GM12891 (cell line): ENCODE results near the gene TIRAP.

Experiments
- DNase-seq: peaks from one replicate; pipeline ENCODE4 v3.0.0; 2011; ENCODE audit warnings: low spot score; ENCODE audit not compliant: insufficient read length
- FAIRE-seq: peaks from 2 replicates; lab custom pipeline; 2011; peaks lifted over from hg19 to GRCh38; lab: Jason Lieb, UNC
- PAX5 ChIP-seq: IDR thresholded peaks from 2 replicates; pipeline ENCODE4 v1.6.1; 2011; ENCODE audit warnings: low read length, moderate library complexity, mild to moderate bottlenecking; ENCODE audit not compliant: insufficient read depth, severe bottlenecking
- POLR2A ChIP-seq: IDR thresholded peaks from 2 replicates; pipeline ENCODE4 v1.6.1; 2011; ENCODE audit warnings: low read depth, low read length, control low read depth
- POLR2AphosphoS5 ChIP-seq: IDR thresholded peaks from 2 replicates; pipeline ENCODE4 v1.6.1; 2011; ENCODE audit warnings: low read depth, low read length, control low read depth
- POU2F2 ChIP-seq: IDR thresholded peaks from 2 replicates; pipeline ENCODE4 v1.6.1; 2011; ENCODE audit warnings: low read depth, mild to moderate bottlenecking, control low read depth, low read length, moderate library complexity
- SPI1 ChIP-seq: IDR thresholded peaks from 2 replicates; pipeline ENCODE4 v1.6.1; 2011; ENCODE audit warnings: low read depth, low read length, control low read depth
- TAF1 ChIP-seq: IDR thresholded peaks from 2 replicates; pipeline ENCODE4 v1.6.1; 2011; ENCODE audit warnings: low read depth, low read length, control low read depth

TIRAP gene

DNA sequence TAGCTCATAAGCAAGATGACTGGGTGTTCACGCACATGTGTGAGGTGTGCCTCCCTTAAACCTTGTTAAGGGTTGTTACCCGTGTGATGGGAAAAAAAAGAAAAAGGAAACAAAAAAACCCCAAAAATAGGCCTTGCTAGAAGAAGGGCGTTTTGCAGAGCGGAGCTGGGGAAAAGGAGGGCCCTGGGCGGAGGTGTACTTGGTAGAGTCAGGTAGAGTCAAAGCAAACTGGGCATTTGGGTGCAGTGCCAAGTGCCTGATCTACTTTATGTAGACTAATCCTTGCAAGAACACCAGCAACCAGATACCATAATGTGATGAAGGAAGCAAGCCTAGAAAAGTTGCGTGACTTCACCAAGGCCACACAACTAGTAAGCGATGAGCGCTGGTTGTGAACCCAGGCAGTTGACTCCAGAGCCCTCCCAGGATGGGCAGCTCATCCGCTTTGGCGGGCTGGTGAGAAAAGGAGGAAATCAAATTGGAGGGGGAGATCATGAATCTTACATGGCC lies 1.2 kb upstream of the TIRAP start:
- no peak for FAIRE-seq
- no peak for TF ChIP-seq PAX5
- no peak for TF ChIP-seq SPI1
- TF ChIP-seq POLR2A = no peak
- TF ChIP-seq POU2F2 = no peak
- no peak for TF ChIP-seq TAF1
- no peak for TF ChIP-seq POLR2AphosphoS5
- DNase-seq = no peak

DNA sequence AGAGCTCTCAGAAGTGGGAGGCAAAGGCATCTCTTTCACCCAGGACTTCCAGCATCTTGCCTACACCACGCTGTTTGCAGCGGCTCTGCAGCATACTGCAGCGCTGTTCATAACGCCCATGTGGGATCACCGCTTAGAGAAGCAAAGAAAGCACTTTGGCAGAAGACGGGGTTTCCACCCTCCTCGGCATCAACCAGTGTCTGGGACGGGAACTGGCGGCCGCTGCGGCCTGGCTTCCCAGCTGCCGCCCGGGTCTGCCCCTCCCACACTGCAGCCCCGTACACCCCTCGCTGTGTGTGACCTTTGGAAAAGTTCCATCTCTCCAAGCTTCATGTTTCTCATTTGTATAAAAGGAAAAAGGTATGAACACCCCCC lies 545 bp upstream of the TIRAP start:
- DNase-seq = no peak
- peak; percentile 58 for FAIRE-seq
- no peak for TF ChIP-seq POU2F2
- no peak for TF ChIP-seq SPI1
- no peak for TF ChIP-seq PAX5
- TF ChIP-seq POLR2AphosphoS5 = no peak
- no peak for TF ChIP-seq POLR2A
- no peak for TF ChIP-seq TAF1

DNA sequence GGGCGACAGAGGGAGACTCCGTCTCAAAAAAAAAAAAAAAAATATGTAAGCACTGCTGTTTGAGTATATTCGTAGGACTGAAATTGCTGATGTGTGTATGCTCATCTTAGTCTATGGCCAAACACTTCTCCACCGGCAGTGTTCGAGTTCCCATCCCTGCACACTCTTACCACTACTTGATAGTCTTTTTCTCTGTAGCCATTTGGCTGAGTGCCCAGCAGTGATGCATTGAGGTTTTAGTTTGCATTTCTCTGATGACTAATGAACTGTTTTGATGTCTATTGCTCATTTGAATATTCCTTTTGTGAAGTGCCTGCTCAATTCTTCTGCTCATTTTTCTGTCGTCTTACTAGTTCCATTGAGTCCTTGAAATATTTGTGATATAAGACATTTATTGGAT lies 1.9 kb downstream of the TIRAP start:
- FAIRE-seq = peak; percentile 82
- TF ChIP-seq POLR2A (no peak), POU2F2 (peak; percentile 76), PAX5 (no peak), SPI1 (no peak)
- DNase-seq = peak; percentile 37

DNA sequence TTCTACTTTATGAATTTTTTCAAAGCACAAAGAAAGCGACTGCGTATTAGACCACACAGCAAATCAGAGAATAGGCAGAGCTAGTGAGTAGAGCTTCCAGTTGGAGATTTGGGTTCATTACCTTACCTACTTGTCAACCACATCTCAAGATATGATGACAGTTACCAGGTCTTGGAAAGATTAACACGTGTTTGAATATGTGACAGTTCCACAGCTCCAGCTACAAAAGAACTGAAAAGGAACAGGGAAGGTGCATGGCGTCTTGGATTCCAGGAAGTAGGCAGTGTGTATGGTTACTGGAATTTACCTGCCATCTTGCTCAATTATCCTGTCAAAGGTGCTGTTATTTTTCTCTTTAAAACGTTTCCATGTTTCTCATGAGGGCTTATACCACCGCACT lies 5.3 kb downstream of the TIRAP start:
- DNase-seq = no peak
- FAIRE-seq = no peak
- TF ChIP-seq SPI1 = no peak

DNA sequence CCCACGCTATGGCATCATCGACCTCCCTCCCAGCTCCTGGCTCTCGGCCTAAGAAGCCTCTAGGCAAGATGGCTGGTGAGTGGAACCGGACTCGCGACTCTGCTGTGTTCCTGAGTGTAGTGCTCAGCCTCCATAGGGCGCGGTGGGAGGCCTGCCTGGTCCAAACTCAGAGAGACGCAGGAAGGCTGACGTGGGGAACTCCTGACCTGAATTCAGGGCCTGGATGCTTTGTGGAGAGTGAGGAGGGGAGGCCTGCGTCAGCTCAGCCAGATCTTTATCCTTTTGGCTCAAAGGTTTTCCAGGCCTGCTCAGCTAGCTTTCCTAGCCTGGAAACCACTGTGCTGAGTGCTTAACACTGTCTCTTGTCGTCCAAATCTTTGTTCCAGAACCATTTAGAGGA lies 8.0 kb downstream of the TIRAP start:
- TF ChIP-seq PAX5 = no peak
- FAIRE-seq = no peak
- DNase-seq = no peak

DNA sequence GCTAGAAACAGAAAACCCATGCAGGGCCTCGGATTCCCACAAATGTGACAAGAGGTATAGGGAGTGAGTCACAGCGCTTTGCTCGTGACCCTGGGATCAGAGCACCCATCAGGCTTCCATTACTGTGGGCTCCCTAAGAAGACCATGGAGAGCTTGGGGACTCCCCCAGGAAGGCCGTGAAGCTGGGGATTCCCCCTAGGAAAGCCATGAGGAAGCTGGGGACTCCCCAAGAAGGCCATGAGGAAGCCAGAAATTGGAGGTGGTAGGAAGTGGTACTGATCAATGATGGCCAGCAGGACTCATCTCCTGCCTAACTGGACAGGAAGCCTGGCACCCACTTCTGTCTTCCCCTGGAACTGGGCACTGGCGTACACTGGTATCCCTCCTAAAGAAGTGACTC lies 10.8 kb downstream of the TIRAP start:
- no peak for DNase-seq
- FAIRE-seq = no peak
- peak; percentile 26; the same call in 1 of the 2 replicates for TF ChIP-seq SPI1
- TF ChIP-seq TAF1 = no peak

DNA sequence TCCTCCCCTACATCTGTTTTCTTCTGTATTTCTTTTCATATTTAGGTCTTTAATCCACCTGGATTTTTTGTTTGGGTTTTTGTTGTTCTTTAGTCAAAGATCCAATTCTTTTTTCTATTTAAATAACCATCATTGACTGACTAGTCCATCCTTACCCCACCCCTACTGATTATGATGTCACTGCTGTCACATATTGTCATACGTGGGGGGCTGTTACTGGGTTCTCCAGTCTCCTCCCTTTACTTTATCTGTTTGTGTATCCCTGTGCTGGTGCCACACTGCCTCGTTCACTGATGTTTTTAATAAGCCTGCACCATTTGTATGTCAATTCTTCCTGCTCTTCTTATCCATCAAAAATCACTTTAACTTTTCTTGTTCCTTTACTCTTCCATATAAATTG lies 14.1 kb downstream of the TIRAP start:
- TF ChIP-seq POLR2A (no peak), SPI1 (no peak), POU2F2 (no peak), POLR2AphosphoS5 (no peak), TAF1 (no peak), PAX5 (no peak)
- FAIRE-seq (no peak), DNase-seq (no peak)

DNA sequence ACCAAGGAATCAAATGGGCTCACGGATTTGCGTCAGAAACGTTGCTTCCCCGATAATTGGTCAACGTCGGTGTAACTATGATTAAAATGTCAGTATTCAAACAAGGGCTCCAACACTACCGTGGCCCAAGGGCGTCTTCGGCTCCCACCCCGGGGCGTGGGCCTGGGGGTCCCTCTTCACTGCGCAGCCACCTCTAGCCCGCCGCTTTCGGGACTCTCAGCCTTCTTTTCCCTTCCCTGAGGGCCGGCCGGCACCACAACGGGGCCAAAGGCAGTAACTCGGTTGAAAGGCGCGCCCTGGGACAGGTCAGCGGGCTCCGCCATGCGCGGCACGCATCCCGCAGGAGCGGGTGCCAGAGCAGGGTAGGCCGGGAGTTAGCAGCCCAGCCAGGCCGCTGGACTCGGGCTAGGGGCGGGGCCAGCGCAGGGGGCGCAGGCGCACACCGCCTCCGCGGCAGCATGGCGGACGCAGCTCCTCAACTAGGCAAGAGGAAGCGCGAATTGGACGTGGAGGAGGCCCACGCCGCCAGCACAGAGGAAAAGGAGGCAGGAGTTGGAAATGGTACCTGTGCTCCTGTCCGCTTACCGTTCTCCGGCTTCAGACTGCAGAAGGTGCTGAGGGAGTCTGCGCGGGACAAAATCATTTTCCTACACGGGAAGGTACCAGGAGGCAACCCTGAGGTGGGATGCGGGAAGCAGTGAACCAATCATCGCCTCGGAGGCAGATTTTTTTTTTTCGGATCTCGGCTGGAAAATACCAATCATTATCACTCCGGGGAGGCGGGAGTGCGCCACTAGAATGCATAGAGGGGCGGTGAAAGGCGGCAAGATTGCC lies 20.9 kb downstream of the TIRAP start, which contains the start of gene DCPS:
Gene DCPS (plus strand): TSS at position 438 of the 834 bp plus-strand sequence. CDS start 21 bp downstream, at position 459.
- DNase-seq (peak; percentile 83), FAIRE-seq (peak; percentile 99)
- TF ChIP-seq POLR2AphosphoS5 (peak; percentile 94), POU2F2 (peak; percentile 83), PAX5 (peak; percentile 28), POLR2A (peak; percentile 96), TAF1 (peak; percentile 90), SPI1 (peak; percentile 70)

DNA sequence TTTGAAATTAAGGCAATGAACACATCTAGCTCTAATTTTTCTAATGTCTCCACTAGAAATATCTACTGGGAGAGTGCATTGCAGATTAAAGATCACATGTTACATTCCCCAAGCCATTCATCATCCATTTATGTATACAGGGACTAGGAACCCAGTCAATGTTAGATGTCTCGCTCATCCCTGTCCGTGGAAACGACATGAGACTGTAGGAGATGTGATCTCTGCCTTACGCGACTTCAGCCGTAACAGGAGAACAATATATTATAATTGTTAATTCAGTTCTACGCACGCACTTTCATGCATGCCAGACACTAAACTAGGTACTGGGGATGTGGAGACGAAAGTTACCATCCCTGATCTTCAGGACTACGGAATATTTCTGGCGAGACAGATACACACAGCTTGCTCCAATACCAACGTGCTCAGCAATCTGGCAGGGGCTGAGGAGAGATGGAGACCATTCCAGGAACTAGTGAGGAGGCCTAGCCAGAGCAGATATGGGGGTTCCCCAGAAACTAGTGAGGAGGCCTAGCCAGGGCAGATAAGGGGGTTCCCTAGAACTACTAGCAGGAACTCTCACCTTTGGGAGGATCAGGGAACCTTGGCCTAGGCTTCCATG lies 21.7 kb downstream of the TIRAP start:
- FAIRE-seq = peak; percentile 75
- DNase-seq = no peak
- TF ChIP-seq SPI1 (no peak), POU2F2 (no peak), POLR2A (0 out of 2 replicates have a peak, but pooled peaks have one; percentile 47)

DNA sequence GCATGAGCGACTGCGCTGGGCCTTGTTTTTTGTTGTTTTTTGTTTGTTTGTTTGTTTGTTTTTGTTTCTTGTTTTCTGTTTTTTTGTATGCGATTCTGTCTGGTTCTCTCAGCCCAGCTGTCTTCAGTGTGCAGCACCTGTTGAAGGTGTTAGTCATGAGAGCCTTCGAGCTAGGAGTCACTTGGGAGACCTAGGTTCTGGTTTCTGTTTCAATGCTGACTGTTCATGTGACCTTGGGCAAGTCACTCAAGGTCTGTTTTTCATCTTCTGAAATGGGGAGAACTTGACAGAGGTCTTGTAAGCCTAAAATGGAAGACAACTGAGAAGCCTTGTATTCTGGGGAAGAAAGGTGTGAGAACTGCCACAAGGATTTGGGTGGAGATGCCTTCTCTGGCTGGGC lies 22.8 kb downstream of the TIRAP start:
- FAIRE-seq (no peak), DNase-seq (no peak)
- no peak for TF ChIP-seq SPI1
- TF ChIP-seq PAX5 = no peak
- no peak for TF ChIP-seq POU2F2
